COLO668 (cell line): ENCODE results near the gene FAM184B.

Source experiments
- DNase-seq: peaks from one replicate; lab custom pipeline; 2025; ENCODE audit not compliant: unreplicated experiment; lab: John Stamatoyannopoulos, UW

Gene FAM184B

GRCh38 chr4:17646693-17647092 lies 134.7 kb downstream of the FAM184B start:
- DNase-seq = peak; percentile 4

- no peak for DNase-seq
These were observed 139.0 kb downstream of the FAM184B start for GRCh38 chr4:17642398-17642783.

GRCh38 chr4:17639136-17639535 lies 142.3 kb downstream of the FAM184B start:
- no peak for DNase-seq

GRCh38 chr4:17636696-17637622 lies 144.5 kb downstream of the FAM184B start:
- peak; percentile 72 for DNase-seq

DNA sequence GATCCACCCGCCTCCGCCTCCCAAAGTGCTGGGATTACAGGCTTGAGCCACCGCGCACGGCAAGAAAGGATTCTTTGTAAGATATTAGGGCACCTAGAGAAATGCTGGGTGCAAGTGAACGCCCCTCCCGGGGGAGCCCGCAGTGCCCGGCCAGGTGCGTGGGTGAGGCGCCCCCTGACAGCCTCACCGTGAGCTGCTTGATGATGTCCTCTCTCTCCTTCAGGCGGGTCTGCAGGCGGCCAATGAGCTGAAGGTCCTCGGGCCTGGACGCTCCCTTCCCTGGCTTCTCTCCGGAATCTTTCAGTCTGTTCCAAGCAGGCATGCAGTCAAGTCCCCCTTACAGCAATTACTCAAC lies 145.1 kb downstream of the FAM184B start:
- no peak for DNase-seq

- DNase-seq = no peak
These were observed 146.4 kb downstream of the FAM184B start for GRCh38 chr4:17635056-17635455.

DNA sequence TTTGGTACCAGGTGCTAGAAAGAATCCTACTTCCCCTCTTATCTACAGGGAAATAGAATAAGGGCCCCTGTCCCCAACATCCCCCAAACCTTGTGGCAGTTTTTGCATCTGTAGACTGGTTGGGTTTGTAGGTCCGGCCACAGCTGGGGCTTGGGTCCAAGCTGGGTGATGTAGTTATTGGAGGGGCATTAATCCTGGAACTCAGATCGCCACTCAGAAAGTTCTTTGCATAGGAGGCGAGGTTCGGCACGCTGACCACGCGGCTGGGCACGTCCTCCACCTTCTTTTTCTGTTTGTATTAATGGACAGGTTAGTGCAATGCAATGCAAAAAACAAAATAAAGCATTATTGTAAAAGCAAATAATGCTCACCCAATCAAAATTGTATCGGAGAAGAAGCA lies 147.8 kb downstream of the FAM184B start:
- DNase-seq = no peak

DNA sequence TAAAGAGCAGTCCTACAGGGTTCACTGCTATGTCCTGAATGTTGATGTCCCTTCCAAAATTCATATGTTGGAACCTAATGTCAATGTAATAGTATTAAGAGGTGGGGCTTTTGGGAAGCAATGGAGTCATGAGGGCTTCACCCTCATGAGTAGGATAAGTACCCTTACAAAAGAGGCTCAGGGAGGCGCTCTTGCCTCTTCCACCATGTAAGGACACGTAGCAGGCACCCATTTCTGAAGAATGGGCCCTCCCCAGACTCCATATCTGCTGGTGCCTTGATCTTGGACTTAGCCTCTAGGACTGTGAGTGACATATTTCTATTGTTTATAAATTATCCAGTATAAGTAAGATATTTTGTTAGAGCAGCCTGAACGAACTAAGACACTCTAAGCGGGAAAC lies 151.2 kb downstream of the FAM184B start:
- DNase-seq = no peak

DNA sequence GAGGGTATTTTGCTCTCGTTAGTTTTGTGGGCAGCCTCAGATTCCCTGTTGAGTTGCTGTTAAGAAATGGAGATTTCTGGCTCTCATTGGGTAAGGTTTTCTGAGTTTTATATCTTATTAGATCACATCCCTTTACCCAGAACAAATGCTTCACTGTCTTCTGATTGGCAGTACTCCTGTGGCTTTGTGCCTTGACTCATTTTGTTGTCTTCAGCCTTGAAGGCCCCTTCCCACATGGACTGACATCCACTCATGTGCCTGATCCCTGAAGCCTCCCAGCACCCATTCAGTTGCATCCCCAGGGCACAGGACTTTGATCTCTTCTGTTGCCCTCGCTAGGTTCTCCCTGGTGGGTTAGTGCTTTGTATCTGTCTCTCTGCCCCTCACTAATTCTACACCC lies 156.6 kb downstream of the FAM184B start:
- DNase-seq = no peak

GRCh38 chr4:17623451-17624001 lies 157.9 kb downstream of the FAM184B start:
- no peak for DNase-seq

- no peak for DNase-seq
These were observed 161.9 kb downstream of the FAM184B start for GRCh38 chr4:17619416-17620105.

- DNase-seq = no peak
These were observed 162.5 kb downstream of the FAM184B start for GRCh38 chr4:17618926-17619325.

DNA sequence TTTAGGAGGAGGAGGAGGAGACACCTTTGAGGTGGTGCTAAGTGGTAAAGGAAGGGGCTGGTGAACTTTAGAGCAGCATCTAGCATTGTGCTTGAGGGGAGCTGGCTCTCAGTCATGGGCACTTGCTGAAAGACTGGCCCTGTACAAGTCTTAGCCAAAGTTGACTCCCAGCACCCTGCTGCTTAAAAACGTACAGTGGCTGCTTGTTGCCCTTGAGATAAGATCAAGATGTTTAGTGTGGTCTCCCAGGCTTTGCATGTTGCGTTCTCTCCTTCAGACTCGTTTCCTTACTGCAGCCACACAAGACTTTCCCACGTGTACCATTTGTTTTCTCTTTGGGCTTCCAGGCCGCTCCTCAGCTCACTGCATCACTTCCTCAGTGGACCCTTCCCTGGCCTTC lies 165.1 kb downstream of the FAM184B start:
- no peak for DNase-seq

DNA sequence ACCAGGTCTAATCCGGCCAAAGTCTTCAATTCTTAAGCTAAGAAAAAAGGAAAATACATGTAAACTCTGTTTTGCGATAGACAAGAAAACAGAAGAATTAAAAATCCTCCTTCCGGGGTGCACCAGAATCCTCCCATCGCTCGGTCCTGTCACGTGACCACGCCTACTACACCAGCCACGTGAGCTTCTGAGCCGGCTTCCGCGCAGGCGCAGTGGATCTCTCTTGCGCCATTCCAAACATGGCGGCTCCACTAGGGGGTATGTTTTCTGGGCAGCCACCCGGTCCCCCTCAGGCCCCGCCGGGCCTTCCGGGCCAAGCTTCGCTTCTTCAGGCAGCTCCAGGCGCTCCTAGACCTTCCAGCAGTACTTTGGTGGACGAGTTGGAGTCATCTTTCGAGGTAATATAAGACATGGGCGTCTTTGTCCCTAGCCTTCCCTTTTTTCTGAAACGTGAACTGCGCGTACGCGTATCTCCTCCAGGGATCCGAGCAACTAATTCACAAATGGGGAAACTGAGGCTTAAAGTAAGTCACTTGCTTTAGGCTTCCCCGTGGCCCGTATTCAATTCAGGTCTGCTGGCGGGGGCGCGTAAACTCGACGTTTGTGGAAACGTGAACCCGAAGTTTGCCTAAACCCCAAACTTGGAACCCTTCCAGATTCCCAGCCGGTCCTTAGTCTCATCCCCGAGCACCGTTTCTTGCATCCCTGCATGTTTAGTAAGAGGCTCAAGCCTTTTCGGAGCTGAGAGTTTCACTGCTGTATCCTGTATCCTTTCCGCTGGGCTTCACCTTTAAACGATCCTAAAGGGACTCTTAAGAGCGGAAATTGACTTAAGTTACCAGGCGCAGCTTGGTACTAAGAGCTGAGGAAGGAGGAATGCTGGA lies 166.8 kb downstream of the FAM184B start, which contains the start of gene MED28:
Gene MED28 (plus strand): TSS at position 226 of the 884 bp plus-strand sequence. CDS start 14 bp downstream, at position 240.
- DNase-seq = peak; percentile 95

DNA sequence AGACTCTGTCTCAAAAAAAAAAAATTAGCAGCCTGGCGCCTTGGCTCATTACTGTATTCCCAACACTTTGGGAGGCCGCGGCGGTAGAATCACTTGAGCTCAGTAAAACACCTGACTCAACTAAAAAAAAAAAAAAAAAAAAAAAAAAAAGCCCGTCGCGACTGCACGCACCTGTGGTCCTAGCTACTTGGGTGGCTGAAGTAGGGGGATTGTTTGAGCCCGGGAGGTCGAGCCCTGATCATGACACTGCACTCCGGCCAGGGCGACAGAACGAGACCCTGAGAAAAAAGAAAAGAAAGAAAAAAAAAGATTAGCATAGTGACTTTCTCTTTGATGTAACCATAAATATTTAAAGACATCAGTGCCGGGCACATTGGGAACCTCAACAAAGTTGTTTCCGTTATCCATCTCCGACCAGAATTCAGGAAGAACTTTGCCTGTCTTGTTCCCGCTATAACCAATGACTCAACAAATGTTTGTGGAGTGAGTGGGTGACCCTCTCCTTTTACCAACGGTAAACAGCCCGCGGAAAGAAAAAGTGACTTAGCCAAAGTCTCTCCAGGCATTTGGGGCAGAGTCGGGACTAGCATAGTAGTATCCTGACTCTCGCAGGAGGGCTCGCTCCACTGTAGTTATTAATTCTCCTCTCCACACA lies 167.5 kb downstream of the FAM184B start:
- DNase-seq = no peak

GRCh38 chr4:17605236-17605635 lies 176.2 kb downstream of the FAM184B start:
- DNase-seq = no peak

DNA sequence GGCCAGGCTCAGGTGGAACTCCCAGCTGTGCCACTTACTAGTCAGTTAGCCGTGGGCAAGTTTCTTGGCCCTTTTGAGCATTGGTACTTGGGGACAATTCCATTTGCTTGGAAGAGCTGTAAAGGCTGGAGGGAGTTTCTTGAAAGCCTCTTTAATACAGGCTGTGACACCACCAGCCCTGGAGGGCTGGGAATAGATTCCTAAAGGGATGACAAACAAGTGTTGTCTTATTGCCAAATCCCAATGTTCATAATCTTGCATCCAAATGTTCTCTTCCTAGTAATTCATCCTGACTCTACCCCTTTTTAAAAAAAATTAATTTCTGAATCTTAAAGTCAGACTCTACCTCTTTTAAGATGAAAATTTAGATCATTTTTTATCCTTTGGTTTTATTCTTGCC lies 181.6 kb downstream of the FAM184B start:
- DNase-seq = no peak

DNA sequence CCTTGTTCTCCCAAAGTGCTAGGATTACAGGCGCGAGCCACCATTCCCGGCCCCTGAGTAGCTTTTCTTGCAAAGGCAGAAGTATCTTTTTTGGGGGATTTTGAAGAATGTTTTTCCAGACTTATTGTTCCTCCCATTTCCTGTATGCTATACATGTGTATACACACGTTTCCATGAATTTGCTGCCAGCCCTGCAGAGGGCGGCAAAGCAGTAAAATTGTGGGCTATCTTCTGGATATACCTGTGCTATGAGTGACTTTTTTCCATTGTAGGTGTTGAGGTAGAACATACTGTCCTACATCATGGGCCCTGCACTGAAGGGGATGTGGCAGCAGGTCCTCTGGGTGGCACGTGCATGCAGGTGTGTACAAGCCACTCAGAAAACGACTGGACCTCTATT lies 183.9 kb downstream of the FAM184B start:
- DNase-seq = peak; percentile 11

DNA sequence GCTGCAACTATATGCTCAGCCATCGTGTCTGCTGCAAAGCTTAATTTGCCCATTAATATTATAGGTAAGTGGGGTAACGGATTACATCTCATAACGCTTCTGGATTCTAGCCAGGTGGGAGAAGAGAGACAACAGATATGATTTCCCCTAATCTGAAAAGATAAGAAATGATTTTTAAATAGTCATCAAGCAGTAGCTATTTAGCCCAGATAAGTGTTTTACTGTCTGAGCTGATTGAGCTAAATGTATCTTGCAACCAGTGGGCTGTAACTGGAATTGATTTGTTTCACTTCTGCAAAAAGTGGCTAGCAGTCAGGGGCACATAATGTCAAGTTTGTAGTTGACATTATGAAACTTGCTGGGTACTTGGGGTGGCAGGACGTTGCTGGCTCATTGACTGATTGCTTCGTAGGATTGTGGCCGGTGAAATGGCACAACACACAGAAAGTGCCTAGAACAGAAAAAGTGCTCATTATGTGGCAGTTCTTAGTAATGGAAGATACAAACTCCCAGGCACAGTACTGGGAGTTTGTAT lies 185.9 kb downstream of the FAM184B start:
- no peak for DNase-seq

GRCh38 chr4:17589355-17589754 lies 192.1 kb downstream of the FAM184B start:
- DNase-seq = no peak
